LNCAP (cell line): Measurements from ENCODE around the gene THOP1.

Experiments used
- CTCF ChIP-seq: fragments of 450-650 bp; IDR thresholded peaks from 2 replicates; pipeline ENCODE4 v1.5.1; 2017; ENCODE audit warnings: mild to moderate bottlenecking

The THOP1 gene

GRCh38 chr19:2841855-2842574 is 56.7 kb downstream of the THOP1 start:
- no peak for TF ChIP-seq CTCF

GRCh38 chr19:2845107-2845506 is 59.8 kb downstream of the THOP1 start:
- TF ChIP-seq CTCF: no peak

GRCh38 chr19:2846180-2846894 is 61.0 kb downstream of the THOP1 start:
- TF ChIP-seq CTCF: no peak

- TF ChIP-seq CTCF: no peak
These were observed 62.2 kb downstream of the THOP1 start for GRCh38 chr19:2847507-2847906.

- TF ChIP-seq CTCF: no peak
These were observed 63.3 kb downstream of the THOP1 start for GRCh38 chr19:2848616-2849015.

- no peak for TF ChIP-seq CTCF
These were observed 65.1 kb downstream of the THOP1 start for GRCh38 chr19:2850256-2850925.

GRCh38 chr19:2852598-2852997 is 67.3 kb downstream of the THOP1 start:
- no peak for TF ChIP-seq CTCF
